HepG2 (cell line): ENCODE data around the gene ID3. TPM values are rescaled to one million over a fixed set of nuclear protein-coding genes. Genes with fewer than 3 reads are reported as not detected.

ENCODE experiments used
- ATAD3A ChIP-seq: sonication (generic); formaldehyde crosslinking; IDR thresholded peaks from 2 replicates; pipeline ENCODE4 v1.4.0; 2020; ENCODE audit warnings: missing genetic modification reagents
- HCFC1 ChIP-seq: fragments of 150-350 bp; IDR thresholded peaks from 2 replicates; pipeline ENCODE4 v1.6.1; 2014; ENCODE audit warnings: low read depth, low read length
- HDAC2 ChIP-seq: sonication (generic); formaldehyde crosslinking; IDR thresholded peaks from 2 replicates; pipeline ENCODE4 v1.4.0; 2020; ENCODE audit warnings: missing genetic modification reagents
- KLF9 ChIP-seq: IDR thresholded peaks from 2 replicates; pipeline ENCODE4 v1.6.1; 2016; ENCODE audit warnings: low read depth
- MATR3 ChIP-seq: sonication (generic); formaldehyde crosslinking; IDR thresholded peaks from 2 replicates; pipeline ENCODE4 v1.4.0; 2020; ENCODE audit warnings: missing genetic modification reagents
- NFYC ChIP-seq: IDR thresholded peaks from 2 replicates; pipeline ENCODE4 v1.6.1; 2016; ENCODE audit warnings: missing genetic modification reagents, missing compliant biosample characterization
- PAX8 ChIP-seq: sonication (generic); formaldehyde crosslinking; IDR thresholded peaks from 2 replicates; pipeline ENCODE4 v1.8.0; 2022; ENCODE audit warnings: mild to moderate bottlenecking, missing genetic modification reagents, borderline replicate concordance
- PHF8 ChIP-seq: sonication (generic); formaldehyde crosslinking; IDR thresholded peaks from 2 replicates; pipeline ENCODE4 v1.5.0; 2020; ENCODE audit warnings: missing genetic modification reagents
- POLR2AphosphoS2 ChIP-seq: IDR thresholded peaks from 2 replicates; pipeline ENCODE4 v1.6.1; 2011; ENCODE audit warnings: low read depth, low read length, improper control_type of control experiment
- SAFB2 ChIP-seq: sonication (generic); formaldehyde crosslinking; IDR thresholded peaks from 2 replicates; pipeline ENCODE4 v1.5.1; 2020; ENCODE audit warnings: missing genetic modification reagents, low read depth, mild to moderate bottlenecking, borderline replicate concordance
- SMAD1 ChIP-seq: sonication (generic); formaldehyde crosslinking; IDR thresholded peaks from 2 replicates; pipeline ENCODE4 v1.4.0; 2020; ENCODE audit warnings: missing genetic modification reagents, low read depth, mild to moderate bottlenecking, borderline replicate concordance
- TBX3 ChIP-seq: fragments of 450-650 bp; IDR thresholded peaks from 2 replicates; pipeline ENCODE4 v1.6.1; 2017; ENCODE audit warnings: antibody characterized with exemption, mild to moderate bottlenecking, inconsistent platforms, borderline replicate concordance
- WIZ ChIP-seq: sonication (generic); formaldehyde crosslinking; IDR thresholded peaks from 2 replicates; pipeline ENCODE4 v1.5.1; 2020; ENCODE audit warnings: mild to moderate bottlenecking, missing genetic modification reagents
- ZNF30 ChIP-seq: sonication (generic); formaldehyde crosslinking; IDR thresholded peaks from 2 replicates; pipeline ENCODE4 v1.5.0; 2020; ENCODE audit warnings: mild to moderate bottlenecking, missing genetic modification reagents
- ZNF44 ChIP-seq: sonication (generic); formaldehyde crosslinking; IDR thresholded peaks from 2 replicates; pipeline ENCODE4 v1.5.1; 2020; ENCODE audit warnings: mild to moderate bottlenecking, missing genetic modification reagents
- ZNF879 ChIP-seq: sonication (generic); formaldehyde crosslinking; IDR thresholded peaks from 2 replicates; pipeline ENCODE4 v1.8.1; 2023; ENCODE audit warnings: missing genetic modification reagents
- polyA plus RNA-seq, 8 experiments: library from polyadenylated mRNA; depleted of rRNA in 3 of 8; stranded (reverse) in 7 of 8; unstranded in 1 of 8; fragments of >200 nt; fragmentation: Illumina TruSeq in 4 of 8; extraction: Trizol in 4 of 8; gene quantifications; 2 replicates each; pipeline versions ENCODE4 v1.2.1 to v1.2.3, GENCODE V29; 2011 to 2016; ENCODE audit warnings: low read depth in 4 of 8, missing spikeins in 1 of 8, mixed read lengths in 1 of 8; ENCODE audit not compliant: insufficient read depth in 1 of 8
- total RNA-seq, 5 experiments: library from RNA; depleted of rRNA; stranded (reverse); fragments of >200 nt; fragmentation: Illumina TruSeq; extraction: Trizol; gene quantifications; 2 replicates each; pipeline ENCODE4 v1.2.3, GENCODE V29; 2016; ENCODE audit warnings: low read depth in 1 of 5
- TF ChIP-seq, protein P1 (sequence below): IDR thresholded peaks from 2 replicates; pipeline ENCODE4 v1.6.1; 2016; ENCODE audit warnings: control low read depth
- TF ChIP-seq, protein P2 (sequence below): sonication (generic); formaldehyde crosslinking; IDR thresholded peaks from 2 replicates; pipeline ENCODE4 v1.5.1; 2020; ENCODE audit warnings: mild to moderate bottlenecking, missing genetic modification reagents, borderline replicate concordance
- TF ChIP-seq, protein P3 (sequence below): sonication (generic); formaldehyde crosslinking; IDR thresholded peaks from 2 replicates; pipeline ENCODE4 v1.5.0; 2020; ENCODE audit warnings: missing genetic modification reagents
- TF ChIP-seq, protein P4 (sequence below): IDR thresholded peaks from 2 replicates; pipeline ENCODE4 v1.6.1; 2016; ENCODE audit warnings: low read depth, missing genetic modification reagents, missing compliant biosample characterization
- TF ChIP-seq, protein P5 (sequence below): sonication (generic); formaldehyde crosslinking; IDR thresholded peaks from 2 replicates; pipeline ENCODE4 v1.4.0; 2020; ENCODE audit warnings: mild to moderate bottlenecking, missing genetic modification reagents

The ID3 gene
- total and polyA plus RNA-seq, 2 of the 13 experiments (the other 11 are each of a cell fraction or from before 2014, with no cell fraction given), result 64.8 to 115 TPM

DNA sequence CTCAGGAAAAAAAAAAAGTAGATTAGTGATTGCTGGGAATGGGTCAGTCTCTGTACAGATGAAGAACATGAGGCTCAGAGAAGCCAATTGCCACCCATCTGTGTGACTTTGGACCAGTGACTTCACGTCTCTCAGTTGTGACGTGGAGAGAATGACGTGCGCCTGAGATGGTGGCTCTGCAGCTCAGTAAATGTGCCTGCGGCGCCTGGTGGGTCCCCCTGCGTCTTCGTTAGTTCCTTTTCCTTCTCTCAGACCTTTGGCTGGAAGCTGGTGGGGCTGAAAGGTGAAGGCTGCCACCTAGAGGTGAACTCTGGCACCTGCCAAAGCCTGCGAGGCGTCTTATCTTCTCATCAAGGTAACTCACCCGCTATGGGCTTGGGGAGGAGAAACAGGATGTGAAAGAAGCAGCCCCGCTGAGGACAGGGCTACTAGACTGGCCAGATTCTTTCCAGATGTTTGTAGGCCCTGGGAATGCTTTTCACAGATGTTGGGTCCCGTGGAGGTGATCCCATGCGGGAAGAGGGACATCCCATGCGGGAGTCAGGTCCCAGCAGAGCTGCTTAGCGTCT lies 19.5 kb downstream of the ID3 start (continued):
- TF ChIP-seq SMAD1, result no peak
- TF ChIP-seq KLF9 (CRISPR knock-in tag), result no peak
- TF ChIP-seq PHF8, result no peak
- TF ChIP-seq HCFC1, result no peak
- no peak for TF ChIP-seq ZNF44 (CRISPR knock-in tag)
- no peak for TF ChIP-seq POLR2AphosphoS2
- TF ChIP-seq ZNF879 (CRISPR knock-in tag), result no peak
- peak; percentile 49 for TF ChIP-seq HDAC2
- TF ChIP-seq TBX3, result no peak
- TF ChIP-seq SAFB2 (CRISPR knock-in tag), result no peak
- TF ChIP-seq NFYC (CRISPR knock-in tag), result no peak
- TF ChIP-seq, protein P1, sequence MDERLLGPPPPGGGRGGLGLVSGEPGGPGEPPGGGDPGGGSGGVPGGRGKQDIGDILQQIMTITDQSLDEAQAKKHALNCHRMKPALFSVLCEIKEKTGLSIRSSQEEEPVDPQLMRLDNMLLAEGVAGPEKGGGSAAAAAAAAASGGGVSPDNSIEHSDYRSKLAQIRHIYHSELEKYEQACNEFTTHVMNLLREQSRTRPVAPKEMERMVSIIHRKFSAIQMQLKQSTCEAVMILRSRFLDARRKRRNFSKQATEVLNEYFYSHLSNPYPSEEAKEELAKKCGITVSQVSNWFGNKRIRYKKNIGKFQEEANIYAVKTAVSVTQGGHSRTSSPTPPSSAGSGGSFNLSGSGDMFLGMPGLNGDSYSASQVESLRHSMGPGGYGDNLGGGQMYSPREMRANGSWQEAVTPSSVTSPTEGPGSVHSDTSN, result no peak
- no peak for TF ChIP-seq ATAD3A (CRISPR knock-in tag)
- TF ChIP-seq ZNF30 (CRISPR knock-in tag), result no peak
- no peak for TF ChIP-seq MATR3 (CRISPR knock-in tag)
- TF ChIP-seq, protein P2, sequence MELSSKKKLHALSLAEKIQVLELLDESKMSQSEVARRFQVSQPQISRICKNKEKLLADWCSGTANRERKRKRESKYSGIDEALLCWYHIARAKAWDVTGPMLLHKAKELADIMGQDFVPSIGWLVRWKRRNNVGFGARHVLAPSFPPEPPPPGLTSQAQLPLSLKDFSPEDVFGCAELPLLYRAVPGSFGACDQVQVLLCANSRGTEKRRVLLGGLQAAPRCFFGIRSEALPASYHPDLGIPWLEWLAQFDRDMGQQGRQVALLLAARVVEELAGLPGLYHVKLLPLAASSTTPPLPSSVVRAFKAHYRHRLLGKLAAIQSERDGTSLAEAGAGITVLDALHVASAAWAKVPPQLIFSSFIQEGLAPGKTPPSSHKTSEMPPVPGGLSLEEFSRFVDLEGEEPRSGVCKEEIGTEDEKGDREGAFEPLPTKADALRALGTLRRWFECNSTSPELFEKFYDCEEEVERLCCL (CRISPR knock-in tag), result no peak
- TF ChIP-seq, protein P3, sequence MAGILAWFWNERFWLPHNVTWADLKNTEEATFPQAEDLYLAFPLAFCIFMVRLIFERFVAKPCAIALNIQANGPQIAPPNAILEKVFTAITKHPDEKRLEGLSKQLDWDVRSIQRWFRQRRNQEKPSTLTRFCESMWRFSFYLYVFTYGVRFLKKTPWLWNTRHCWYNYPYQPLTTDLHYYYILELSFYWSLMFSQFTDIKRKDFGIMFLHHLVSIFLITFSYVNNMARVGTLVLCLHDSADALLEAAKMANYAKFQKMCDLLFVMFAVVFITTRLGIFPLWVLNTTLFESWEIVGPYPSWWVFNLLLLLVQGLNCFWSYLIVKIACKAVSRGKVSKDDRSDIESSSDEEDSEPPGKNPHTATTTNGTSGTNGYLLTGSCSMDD, result no peak
- TF ChIP-seq, protein P4, sequence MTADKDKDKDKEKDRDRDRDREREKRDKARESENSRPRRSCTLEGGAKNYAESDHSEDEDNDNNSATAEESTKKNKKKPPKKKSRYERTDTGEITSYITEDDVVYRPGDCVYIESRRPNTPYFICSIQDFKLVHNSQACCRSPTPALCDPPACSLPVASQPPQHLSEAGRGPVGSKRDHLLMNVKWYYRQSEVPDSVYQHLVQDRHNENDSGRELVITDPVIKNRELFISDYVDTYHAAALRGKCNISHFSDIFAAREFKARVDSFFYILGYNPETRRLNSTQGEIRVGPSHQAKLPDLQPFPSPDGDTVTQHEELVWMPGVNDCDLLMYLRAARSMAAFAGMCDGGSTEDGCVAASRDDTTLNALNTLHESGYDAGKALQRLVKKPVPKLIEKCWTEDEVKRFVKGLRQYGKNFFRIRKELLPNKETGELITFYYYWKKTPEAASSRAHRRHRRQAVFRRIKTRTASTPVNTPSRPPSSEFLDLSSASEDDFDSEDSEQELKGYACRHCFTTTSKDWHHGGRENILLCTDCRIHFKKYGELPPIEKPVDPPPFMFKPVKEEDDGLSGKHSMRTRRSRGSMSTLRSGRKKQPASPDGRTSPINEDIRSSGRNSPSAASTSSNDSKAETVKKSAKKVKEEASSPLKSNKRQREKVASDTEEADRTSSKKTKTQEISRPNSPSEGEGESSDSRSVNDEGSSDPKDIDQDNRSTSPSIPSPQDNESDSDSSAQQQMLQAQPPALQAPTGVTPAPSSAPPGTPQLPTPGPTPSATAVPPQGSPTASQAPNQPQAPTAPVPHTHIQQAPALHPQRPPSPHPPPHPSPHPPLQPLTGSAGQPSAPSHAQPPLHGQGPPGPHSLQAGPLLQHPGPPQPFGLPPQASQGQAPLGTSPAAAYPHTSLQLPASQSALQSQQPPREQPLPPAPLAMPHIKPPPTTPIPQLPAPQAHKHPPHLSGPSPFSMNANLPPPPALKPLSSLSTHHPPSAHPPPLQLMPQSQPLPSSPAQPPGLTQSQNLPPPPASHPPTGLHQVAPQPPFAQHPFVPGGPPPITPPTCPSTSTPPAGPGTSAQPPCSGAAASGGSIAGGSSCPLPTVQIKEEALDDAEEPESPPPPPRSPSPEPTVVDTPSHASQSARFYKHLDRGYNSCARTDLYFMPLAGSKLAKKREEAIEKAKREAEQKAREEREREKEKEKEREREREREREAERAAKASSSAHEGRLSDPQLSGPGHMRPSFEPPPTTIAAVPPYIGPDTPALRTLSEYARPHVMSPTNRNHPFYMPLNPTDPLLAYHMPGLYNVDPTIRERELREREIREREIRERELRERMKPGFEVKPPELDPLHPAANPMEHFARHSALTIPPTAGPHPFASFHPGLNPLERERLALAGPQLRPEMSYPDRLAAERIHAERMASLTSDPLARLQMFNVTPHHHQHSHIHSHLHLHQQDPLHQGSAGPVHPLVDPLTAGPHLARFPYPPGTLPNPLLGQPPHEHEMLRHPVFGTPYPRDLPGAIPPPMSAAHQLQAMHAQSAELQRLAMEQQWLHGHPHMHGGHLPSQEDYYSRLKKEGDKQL (CRISPR knock-in tag), result no peak
- no peak for TF ChIP-seq WIZ (CRISPR knock-in tag)
- TF ChIP-seq PAX8, result no peak
- TF ChIP-seq, protein P5, sequence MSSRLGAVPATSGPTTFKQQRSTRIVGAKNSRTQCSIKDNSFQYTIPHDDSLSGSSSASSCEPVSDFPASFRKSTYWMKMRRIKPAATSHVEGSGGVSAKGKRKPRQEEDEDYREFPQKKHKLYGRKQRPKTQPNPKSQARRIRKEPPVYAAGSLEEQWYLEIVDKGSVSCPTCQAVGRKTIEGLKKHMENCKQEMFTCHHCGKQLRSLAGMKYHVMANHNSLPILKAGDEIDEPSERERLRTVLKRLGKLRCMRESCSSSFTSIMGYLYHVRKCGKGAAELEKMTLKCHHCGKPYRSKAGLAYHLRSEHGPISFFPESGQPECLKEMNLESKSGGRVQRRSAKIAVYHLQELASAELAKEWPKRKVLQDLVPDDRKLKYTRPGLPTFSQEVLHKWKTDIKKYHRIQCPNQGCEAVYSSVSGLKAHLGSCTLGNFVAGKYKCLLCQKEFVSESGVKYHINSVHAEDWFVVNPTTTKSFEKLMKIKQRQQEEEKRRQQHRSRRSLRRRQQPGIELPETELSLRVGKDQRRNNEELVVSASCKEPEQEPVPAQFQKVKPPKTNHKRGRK, result no peak
